Smooth muscle cell of bladder (primary cell): ENCODE measurements around the gene SLCO2A1. TPM values are rescaled to one million over a fixed set of nuclear protein-coding genes. Genes with fewer than 3 reads are reported as not detected.

Experiments used
- total RNA-seq: library from RNA; depleted of rRNA; stranded (reverse); fragments of >200 nt; gene quantifications from 2 replicates; pipeline ENCODE4 v1.2.3, GENCODE V29; 2014

Gene SLCO2A1
- under 0.01 TPM in 2 replicates for total RNA-seq

DNA sequence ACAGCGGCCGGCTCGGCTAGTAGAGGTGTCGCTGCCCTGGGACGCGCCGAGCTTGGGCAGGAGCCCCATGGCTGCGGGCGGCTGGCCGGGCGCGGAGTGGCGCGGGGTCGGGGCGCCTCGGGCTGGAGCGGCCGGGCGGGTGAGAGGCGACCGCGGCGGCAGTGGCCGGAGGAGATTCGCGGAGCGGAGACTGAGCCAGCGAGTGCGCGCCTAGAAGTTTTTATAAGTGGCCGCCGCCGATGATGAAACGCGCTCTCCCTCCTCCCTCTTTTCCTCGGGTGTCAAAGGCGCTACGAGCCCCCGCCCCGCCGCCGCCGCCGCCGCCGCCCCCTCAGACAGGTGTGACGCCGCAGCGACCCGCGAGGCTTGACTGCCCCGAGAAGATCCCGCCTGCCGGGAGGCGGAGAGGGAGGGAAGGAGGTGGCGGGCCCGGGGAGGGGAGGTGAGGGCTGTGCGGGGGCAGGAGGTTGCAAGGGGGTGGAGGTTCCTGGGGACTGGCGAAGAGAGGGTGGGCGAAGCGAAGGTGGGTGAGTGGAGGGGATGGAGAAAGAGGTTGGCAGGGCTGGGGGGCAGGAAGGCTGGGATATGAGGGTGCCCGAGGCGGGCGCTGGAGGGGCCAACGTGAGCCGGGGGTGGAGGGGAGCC, at the start of gene SLCO2A1:
SLCO2A1 (minus strand) TSS at position 192 of the 645 bp plus-strand sequence; CDS start at position 69, 123 bp downstream.

GRCh38 chr3:133895208-133896001, 134.3 kb downstream of the SLCO2A1 start, which contains the start of gene RAB6B:
Gene RAB6B, minus strand, starts transcription at chr3:133895882. Its CDS starts 416 bp downstream, at chr3:133895466.

Other genes starting within 250 kb of the SLCO2A1 start
- 103 and 108 TPM in 2 replicates for gene SRPRB, start 224.1 kb downstream of the SLCO2A1 start, total RNA-seq
- gene RAB6B, start 134.0 kb downstream of the SLCO2A1 start, total RNA-seq = 0.14 and 0.37 TPM in 2 replicates
- gene RYK, start 220.9 kb upstream of the SLCO2A1 start, total RNA-seq = 85.5 and 109 TPM in 2 replicates